K562 (cell line): ENCODE results near the gene HS3ST3A1. TPM values are rescaled to one million over a fixed set of nuclear protein-coding genes. Genes with fewer than 3 reads are reported as not detected.

Source experiments
- ATAC-seq: fragments of 200-7000 bp; cut with Tn5 transposase; 3 replicates; pipeline ENCODE4 v1.9.1; 2020; ENCODE audit warnings: moderate library complexity
- BruUV-seq: library from RNA; stranded (reverse); fragments of 400-500 nt; replicated peaks from 2 replicates; lab custom pipeline; 2021; lab: Mats Ljungman, UMichigan
- CTCF ChIA-PET: fragments of 300-600 bp; formaldehyde crosslinking; extraction: SDS; loops from one replicate; lab custom pipeline; 2021; ENCODE audit warnings: low intra/inter-chr PET ratio; lab: Yijun Ruan, JAX
- POLR2A ChIA-PET: fragments of 300-600, 350-650 bp; sonication (Branson Sonifier 250); formaldehyde crosslinking; extraction: SDS; loops from one replicate; lab custom pipeline; 2021; ENCODE audit warnings: antibody characterized with exemption, inconsistent platforms; lab: Yijun Ruan, JAX
- DNase-seq, 4 experiments: peaks; one replicate each; pipeline versions ENCODE4 v3.0.0 to v3.0.0-alpha.2; 2011 to 2018; ENCODE audit warnings: low spot score in 3 of 4, mixed read lengths in 3 of 4; ENCODE audit errors: extremely low read depth in 1 of 4
- FAIRE-seq: peaks from 2 replicates; lab custom pipeline; 2011; peaks lifted over from hg19 to GRCh38; lab: Jason Lieb, UNC
- H2AFZ ChIP-seq: 2 replicates; pipeline ENCODE4 v1.6.0; 2011; ENCODE audit warnings: low read depth, low read length, control low read depth, inconsistent platforms
- H3K27ac ChIP-seq: fragments of 200-600 bp; 3 replicates; pipeline ENCODE4 v1.8.0; 2011; ENCODE audit warnings: low read depth, mild to moderate bottlenecking, control low read depth, inconsistent platforms, low read length, moderate library complexity, mixed read lengths; ENCODE audit errors: extremely low read depth
- H3K27me3 ChIP-seq, 2 experiments: fragments of 300-600 bp in 1 of 2; 2 replicates in 1 of 2; 3 replicates in 1 of 2; pipeline versions ENCODE4 v1.6.0 to v1.8.0; 2011; ENCODE audit warnings: inconsistent platforms in 2 of 2, low read length in 2 of 2, mild to moderate bottlenecking in 1 of 2, mixed read lengths in 1 of 2, moderate library complexity in 1 of 2; ENCODE audit not compliant: control insufficient read depth in 2 of 2, insufficient read depth in 2 of 2
- H3K36me3 ChIP-seq: fragments of 300-600 bp; 3 replicates; pipeline ENCODE4 v1.8.0; 2011; ENCODE audit warnings: mild to moderate bottlenecking, low read length, inconsistent platforms; ENCODE audit not compliant: control insufficient read depth, insufficient read depth
- H3K4me1 ChIP-seq, 2 experiments: fragments of 200-600 bp in 1 of 2; replicated peaks in 1 of 2; 2 replicates in 1 of 2; 3 replicates in 1 of 2; pipeline versions ENCODE4 v1.5.1 to v1.8.0; 2011; ENCODE audit warnings: inconsistent platforms in 2 of 2, low read length in 2 of 2, mild to moderate bottlenecking in 1 of 2, mixed read lengths in 1 of 2, moderate library complexity in 1 of 2; ENCODE audit not compliant: control insufficient read depth in 2 of 2, insufficient read depth in 2 of 2
- H3K4me2 ChIP-seq: 2 replicates; pipeline ENCODE4 v1.6.1; 2011; ENCODE audit warnings: low read length, control low read depth, inconsistent platforms, mixed read lengths; ENCODE audit not compliant: insufficient read depth
- H3K4me3 ChIP-seq: fragments of 200-600 bp; sonication (generic), shearing (Covaris generic); 2 replicates; pipeline ENCODE4 v1.5.1; 2016; ENCODE audit warnings: control low read depth, inconsistent platforms
- H3K79me2 ChIP-seq: fragments of 200-600 bp; 3 replicates; pipeline ENCODE4 v1.8.0; 2011; ENCODE audit warnings: low read length, inconsistent platforms; ENCODE audit not compliant: control insufficient read depth, insufficient read depth
- H3K9ac ChIP-seq, 2 experiments: 2 replicates each; pipeline versions ENCODE4 v1.6.0 to v1.6.1; 2011; ENCODE audit warnings: low read depth in 2 of 2, low read length in 2 of 2, control low read depth in 1 of 2, inconsistent platforms in 1 of 2, mild to moderate bottlenecking in 1 of 2, mixed read lengths in 1 of 2; ENCODE audit not compliant: insufficient read depth in 1 of 2
- H3K9me1 ChIP-seq: one replicate; pipeline ENCODE4 v1.6.0; 2011; ENCODE audit warnings: inconsistent platforms, mild to moderate bottlenecking, low read length, moderate library complexity; ENCODE audit not compliant: control insufficient read depth, insufficient read depth
- H3K9me3 ChIP-seq: replicated peaks from 2 replicates; pipeline ENCODE4 v1.5.1; 2011; ENCODE audit warnings: low read depth, low read length, inconsistent platforms; ENCODE audit not compliant: control insufficient read depth, insufficient read depth
- H4K20me1 ChIP-seq: replicated peaks from 2 replicates; pipeline ENCODE4 v1.6.1; 2011; ENCODE audit warnings: low read length, inconsistent platforms, mixed read lengths; ENCODE audit not compliant: control insufficient read depth, insufficient read depth
- ESRRA ChIP-seq: fragments of 450-650 bp; IDR thresholded peaks from 2 replicates; pipeline ENCODE4 v1.6.1; 2014; ENCODE audit warnings: low read depth, mild to moderate bottlenecking, moderate library complexity, borderline replicate concordance
- NRF1 ChIP-seq, 2 experiments: fragments of 450-650 bp; IDR thresholded peaks in 1 of 2; conservative IDR thresholded peaks in 1 of 2; 2 replicates each; pipeline ENCODE4 v1.6.1; 2014; ENCODE audit warnings: mild to moderate bottlenecking in 2 of 2
- ZNF3 ChIP-seq: fragments of 250-450 bp; sonication (Bioruptor Pico); IDR thresholded peaks from 2 replicates; pipeline ENCODE4 v1.5.0; 2021; ENCODE audit warnings: mild to moderate bottlenecking, moderate library complexity
- WGBS: fragments of 100-300 bp; shearing (Covaris generic); methylation state at CpG from one replicate; pipeline ENCODE4 v1.1.6; 2016; ENCODE audit warnings: low coverage, mixed read lengths; ENCODE audit not compliant: insufficient coverage; ENCODE audit errors: missing lambda C conversion rate; 5-methylcytosine and 5-hydroxymethylcytosine counted together
- in situ Hi-C: fragments of 300-500 bp; cut with MboI; formaldehyde crosslinking; loops from 4 replicates; pipeline ENCODE4 v1.15.0; 2018; ENCODE audit warnings: inconsistent platforms, mixed read lengths
- intact Hi-C: fragments of 100-400 bp; cut with micrococcal nuclease; formaldehyde crosslinking; loops from 2 replicates; pipeline ENCODE4 v1.14.2; 2022
- polyA plus RNA-seq, 8 experiments: library from polyadenylated mRNA; depleted of rRNA in 4 of 8; stranded (reverse) in 5 of 8; unstranded in 3 of 8; fragments of >200 nt; fragmentation: Nextera tagmentation in 2 of 8; fragmentation: Illumina TruSeq in 1 of 8; extraction: Ambion mirVana in 2 of 8; extraction: Trizol in 1 of 8; gene quantifications; 2 replicates each; pipeline versions ENCODE4 v1.2.1 to v1.2.3, GENCODE V29; 2011 to 2014; ENCODE audit warnings: inconsistent platforms in 1 of 8, missing spikeins in 1 of 8
- total RNA-seq, 7 experiments: library from RNA; depleted of rRNA in 6 of 7; stranded (reverse); fragments of >200 nt in 6 of 7; fragmentation: Illumina TruSeq in 2 of 7; extraction: Trizol in 2 of 7; gene quantifications; 2 replicates each; pipeline versions ENCODE4 v1.2.1 to v1.2.3, GENCODE V29; 2011 to 2021; ENCODE audit warnings: low replicate concordance in 1 of 7
- TF ChIP-seq, protein P1 (sequence below): fragments of 250-450 bp; sonication (Bioruptor Pico); IDR thresholded peaks from 2 replicates; pipeline ENCODE4 v1.8.0; 2021; ENCODE audit warnings: borderline replicate concordance, mild to moderate bottlenecking, moderate library complexity; ENCODE audit not compliant: poor library complexity, severe bottlenecking
- TF ChIP-seq, protein P2 (sequence below): fragments of 250-450 bp; sonication (Bioruptor Pico); IDR thresholded peaks from 2 replicates; pipeline ENCODE4 v1.5.0; 2020; ENCODE audit warnings: mild to moderate bottlenecking

HS3ST3A1 gene
- total and polyA plus RNA-seq, 9 of the 15 experiments (the other 6 are each of a cell fraction or from before 2014, with no cell fraction given) = 0.25 to 14.8 (median 2.3) TPM

DNA sequence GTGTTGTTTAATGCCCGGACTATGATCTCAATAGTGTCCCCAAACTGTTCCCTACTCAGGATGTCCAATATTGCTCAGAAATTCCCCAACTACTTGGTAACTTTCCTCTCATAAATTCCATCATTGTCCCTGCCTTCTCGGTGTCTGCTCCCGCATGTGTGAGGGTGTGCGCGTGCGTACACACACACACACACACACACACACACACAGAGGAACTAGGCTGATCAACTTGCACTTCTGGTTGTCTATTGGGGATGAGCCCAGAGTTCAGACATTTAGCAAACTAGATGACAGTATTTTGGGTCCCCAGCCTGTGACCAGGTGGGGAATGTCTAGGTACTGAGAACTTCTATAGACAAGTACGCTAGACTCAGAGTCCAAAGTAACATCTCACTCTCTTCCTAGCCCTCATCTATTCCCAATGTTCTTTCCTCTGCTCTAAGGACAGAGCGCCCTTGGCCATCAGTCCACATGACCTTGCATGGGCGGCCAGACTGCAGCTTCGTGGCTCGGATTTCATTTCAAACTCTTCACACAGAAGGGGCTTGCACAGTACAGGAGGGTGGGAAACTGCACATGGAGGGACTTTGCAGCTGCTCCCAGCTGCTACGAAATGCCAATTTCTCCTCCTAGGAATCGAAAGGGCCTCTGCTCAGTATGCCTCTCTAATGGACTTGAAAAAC lies 5.3 kb downstream of the HS3ST3A1 start:
- Histone ChIP-seq H3K9me3 (no peaks in the 10 kb centered on the region), H3K4me1 (peaks cover 13 to 32% of the 10 kb centered on the region in 2 experiments; a peak in 4 of 5 replicates), H3K4me2 (peak overlapping the region; percentile 70), H3K36me3 (peaks cover 17% of the 10 kb centered on the region; the same call in 1 of the 3 replicates), H3K79me2 (peaks cover 98% of the 10 kb centered on the region), H3K27me3 (no peaks in the 10 kb centered on the region), H4K20me1 (no peaks in the 10 kb centered on the region), H3K9ac (peak overlapping the region; percentile 51 to 79; a peak in 3 of 4 replicates), H3K9me1 (no peaks in the 10 kb centered on the region), H3K27ac (peak overlapping the region; percentile 17; the same call in 2 of the 3 replicates), H3K4me3 (no peak overlapping the region), H2AFZ (peak overlapping the region; percentile 59)
- TF ChIP-seq ZNF3 (CRISPR knock-in tag) (no peak), ESRRA (peak; percentile 80), NRF1 (conservative IDR thresholded peaks at IDR 0.05 in 1 of 2, IDR thresholded peaks at IDR 0.05 in 1 of 2) (0 out of 4 replicates have a peak, but pooled peaks of 1 of the 2 experiments have one; percentile 10)
- TF ChIP-seq, protein P1, sequence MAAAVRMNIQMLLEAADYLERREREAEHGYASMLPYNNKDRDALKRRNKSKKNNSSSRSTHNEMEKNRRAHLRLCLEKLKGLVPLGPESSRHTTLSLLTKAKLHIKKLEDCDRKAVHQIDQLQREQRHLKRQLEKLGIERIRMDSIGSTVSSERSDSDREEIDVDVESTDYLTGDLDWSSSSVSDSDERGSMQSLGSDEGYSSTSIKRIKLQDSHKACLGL (CRISPR knock-in tag) = no peak
- TF ChIP-seq, protein P2, sequence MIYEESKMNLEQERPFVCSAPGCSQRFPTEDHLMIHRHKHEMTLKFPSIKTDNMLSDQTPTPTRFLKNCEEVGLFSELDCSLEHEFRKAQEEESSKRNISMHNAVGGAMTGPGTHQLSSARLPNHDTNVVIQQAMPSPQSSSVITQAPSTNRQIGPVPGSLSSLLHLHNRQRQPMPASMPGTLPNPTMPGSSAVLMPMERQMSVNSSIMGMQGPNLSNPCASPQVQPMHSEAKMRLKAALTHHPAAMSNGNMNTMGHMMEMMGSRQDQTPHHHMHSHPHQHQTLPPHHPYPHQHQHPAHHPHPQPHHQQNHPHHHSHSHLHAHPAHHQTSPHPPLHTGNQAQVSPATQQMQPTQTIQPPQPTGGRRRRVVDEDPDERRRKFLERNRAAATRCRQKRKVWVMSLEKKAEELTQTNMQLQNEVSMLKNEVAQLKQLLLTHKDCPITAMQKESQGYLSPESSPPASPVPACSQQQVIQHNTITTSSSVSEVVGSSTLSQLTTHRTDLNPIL (CRISPR knock-in tag) = no peak
- in situ Hi-C loops = no loop called here
- DNase-seq (peak in 2 of 4 experiments; percentile 9 to 21), ATAC-seq (peak; percentile 8), FAIRE-seq (no peak)
- 49% methylated on average over 10 of the region's 13 CpGs for WGBS
- BruUV-seq = no TSS peak
- ChIA-PET CTCF (interaction anchor here (0.6 kb wide), 1 partner anchor 46 kb away, joined by 3 read pairs; no protein-coding TSS in a partner anchor), POLR2A (no interaction called here)
- intact Hi-C loops = loop anchor here (5.0 kb wide), 2 partner anchors 84 to 711 kb away; no protein-coding TSS in a partner anchor
